ENCODE measurements around the gene DNAAF3.

Gene DNAAF3

DNA sequence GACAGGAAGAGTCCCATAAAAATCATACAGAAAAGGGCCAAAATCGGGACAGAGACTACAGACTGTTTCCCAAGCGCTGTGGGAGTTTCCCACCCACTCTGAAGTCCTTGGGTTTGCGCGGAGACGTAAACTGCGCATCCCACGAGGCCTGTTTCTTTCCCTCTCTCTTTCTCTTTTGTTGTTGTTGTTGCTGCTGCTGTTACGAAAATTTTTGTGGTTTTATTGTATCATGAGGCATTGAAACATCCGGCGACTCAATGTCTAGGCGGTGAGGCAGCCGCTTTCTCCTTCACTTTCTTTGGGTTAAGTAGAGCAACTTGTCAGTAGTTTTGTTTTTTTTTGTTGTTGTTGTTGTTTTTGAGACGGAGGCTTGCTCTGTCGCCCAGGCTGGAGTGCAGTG is 47.4 kb downstream of the DNAAF3 start:
- TF ChIP-seq CTCF (conservative IDR thresholded peaks at IDR 0.05; ENCODE audit: low read depth, low read length): no peak
- no peak for DNase-seq (ENCODE audit: low read depth)

DNA sequence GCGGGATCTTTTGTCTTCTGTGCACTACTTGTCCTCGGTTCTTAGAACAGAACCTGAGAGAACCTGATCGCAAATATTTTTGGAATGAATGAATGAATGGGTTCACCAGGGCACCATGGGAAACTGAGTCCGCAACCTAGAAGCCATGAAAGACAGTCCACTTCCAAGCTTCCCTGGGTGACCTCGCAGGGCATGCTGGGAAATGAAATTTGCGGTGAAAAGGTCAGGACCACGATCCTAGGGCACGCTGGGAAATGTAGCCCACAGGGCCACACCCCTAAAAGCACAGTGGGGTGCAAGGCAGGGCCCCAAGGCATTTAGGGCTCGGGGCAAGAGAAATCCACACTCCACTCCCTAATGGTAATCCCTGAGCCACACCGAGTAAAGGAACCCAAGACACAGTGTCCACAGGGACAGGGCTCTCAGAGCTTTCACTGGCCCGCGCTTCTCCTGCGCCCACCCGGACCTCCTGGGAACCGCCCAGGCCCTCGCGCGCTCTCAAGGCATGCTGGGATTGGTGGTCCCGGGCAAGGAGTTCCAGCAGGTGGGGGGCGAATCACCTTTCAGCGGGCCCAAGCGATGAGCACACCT is 47.9 kb downstream of the DNAAF3 start:
- DNase-seq (ENCODE audit: low read depth): peak; percentile 71
- H3K4me3 ChIP-seq (ENCODE audit: low read depth, low read length): peak overlapping the region; percentile 75
- TF ChIP-seq CTCF (conservative IDR thresholded peaks at IDR 0.05; ENCODE audit: low read depth, low read length): no peak

More for the DNA sequence above, 47.4 kb downstream of the DNAAF3 start:
- no peak overlapping the region for H3K4me3 ChIP-seq (ENCODE audit: low read depth, low read length)

DNA sequence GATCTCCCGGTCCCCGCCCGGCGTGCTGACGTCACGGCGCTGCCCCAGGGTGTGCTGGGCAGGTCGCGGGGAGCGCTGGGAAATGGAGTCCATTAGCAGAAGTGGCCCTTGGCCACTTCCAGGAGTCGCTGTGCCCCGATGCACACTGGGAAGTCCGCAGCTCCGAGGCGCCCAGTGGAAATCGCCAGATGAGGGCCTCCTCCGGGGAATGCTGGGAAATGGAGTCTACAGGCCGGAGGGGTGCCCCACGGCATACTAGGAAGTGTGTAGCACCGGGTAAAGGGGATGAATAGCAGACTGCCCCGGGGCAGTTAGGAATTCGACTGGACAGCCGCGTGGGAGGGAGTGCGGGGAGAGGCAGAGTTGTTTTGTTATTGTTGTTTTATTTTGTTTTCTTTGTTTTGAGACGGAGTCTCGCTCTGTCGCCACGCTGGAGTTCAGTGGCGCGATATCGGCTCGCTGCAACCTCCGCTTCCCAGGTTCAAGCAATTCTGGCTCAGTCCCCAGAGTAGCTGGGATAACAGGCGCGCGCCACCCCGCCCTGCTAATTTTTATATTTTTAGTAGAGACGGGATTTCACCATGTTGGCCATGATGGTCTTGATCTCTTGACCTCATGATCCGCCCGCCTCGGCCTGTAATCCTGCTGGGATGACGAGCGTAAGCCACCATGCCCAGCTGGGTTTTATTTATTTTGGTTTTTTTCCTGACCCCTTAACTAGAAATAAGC is 48.6 kb downstream of the DNAAF3 start:
- no peak for TF ChIP-seq CTCF (conservative IDR thresholded peaks at IDR 0.05; ENCODE audit: low read depth, low read length)
- H3K4me3 ChIP-seq (ENCODE audit: low read depth, low read length): peak overlapping the region; percentile 90
- DNase-seq (ENCODE audit: low read depth): peak; percentile 99

DNA sequence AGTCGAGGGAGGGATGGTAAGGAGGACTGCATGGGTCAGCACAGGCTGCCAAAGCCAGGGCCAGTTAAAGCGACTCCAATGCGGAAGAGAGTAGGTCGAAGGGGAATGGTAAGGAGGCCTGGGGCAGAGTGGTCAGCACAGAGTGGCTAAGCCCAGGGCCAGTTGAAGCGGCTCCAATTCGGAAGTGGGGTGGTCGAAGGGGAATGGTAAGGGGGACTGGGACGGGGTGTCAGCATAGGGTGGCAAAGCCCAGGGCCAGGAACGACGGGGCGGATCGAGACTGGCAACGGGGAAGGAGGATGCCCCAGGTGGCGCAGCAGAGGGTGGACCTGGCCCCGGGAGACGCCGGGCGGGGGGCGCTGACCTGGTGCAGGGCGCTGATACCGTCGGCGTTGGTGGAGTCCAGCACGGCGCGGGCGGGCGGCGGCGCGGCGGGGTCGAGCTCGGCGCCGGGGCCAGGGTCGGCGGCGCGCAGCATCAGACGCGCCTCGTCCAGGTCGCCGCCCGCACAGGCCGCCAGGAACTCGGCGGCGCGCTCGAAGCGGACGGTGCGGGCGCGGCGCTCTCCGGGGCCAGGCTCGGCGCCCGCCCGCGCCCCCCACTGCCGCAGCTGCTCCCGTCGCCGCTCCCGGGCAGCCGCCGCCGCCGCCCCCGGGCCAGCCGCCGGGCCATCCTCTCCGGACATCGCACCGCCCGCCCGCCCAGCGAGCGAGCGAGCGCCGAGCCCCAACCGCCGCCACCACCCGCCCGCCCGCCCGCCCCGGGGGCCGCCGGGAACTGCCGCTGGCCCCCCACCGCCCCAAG is 49.4 kb downstream of the DNAAF3 start, which contains the start of gene PPP1R12C:
TSS of gene PPP1R12C (minus strand) at position 779 of the 804 bp plus-strand sequence. CDS start at position 685, 94 bp downstream.
- TF ChIP-seq CTCF (conservative IDR thresholded peaks at IDR 0.05; ENCODE audit: low read depth, low read length): no peak
- H3K4me3 ChIP-seq (ENCODE audit: low read depth, low read length): peak within 1 kb of the TSS; percentile 90

DNA sequence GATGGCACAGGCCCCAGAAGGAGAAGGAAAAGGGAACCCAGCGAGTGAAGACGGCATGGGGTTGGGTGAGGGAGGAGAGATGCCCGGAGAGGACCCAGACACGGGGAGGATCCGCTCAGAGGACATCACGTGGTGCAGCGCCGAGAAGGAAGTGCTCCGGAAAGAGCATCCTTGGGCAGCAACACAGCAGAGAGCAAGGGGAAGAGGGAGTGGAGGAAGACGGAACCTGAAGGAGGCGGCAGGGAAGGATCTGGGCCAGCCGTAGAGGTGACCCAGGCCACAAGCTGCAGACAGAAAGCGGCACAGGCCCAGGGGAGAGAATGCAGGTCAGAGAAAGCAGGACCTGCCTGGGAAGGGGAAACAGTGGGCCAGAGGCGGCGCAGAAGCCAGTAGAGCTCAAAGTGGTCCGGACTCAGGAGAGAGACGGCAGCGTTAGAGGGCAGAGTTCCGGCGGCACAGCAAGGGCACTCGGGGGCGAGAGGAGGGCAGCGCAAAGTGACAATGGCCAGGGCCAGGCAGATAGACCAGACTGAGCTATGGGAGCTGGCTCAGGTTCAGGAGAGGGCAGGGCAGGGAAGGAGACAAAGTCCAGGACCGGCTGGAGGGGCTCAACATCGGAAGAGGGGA is 50.1 kb downstream of the DNAAF3 start:
- H3K4me3 ChIP-seq (ENCODE audit: low read depth, low read length): peak overlapping the region; percentile 90
- no peak for TF ChIP-seq CTCF (conservative IDR thresholded peaks at IDR 0.05; ENCODE audit: low read depth, low read length)
- peak; percentile 74 for DNase-seq (ENCODE audit: low read depth)

More for the DNA sequence above, 49.4 kb downstream of the DNAAF3 start, which contains the start of gene PPP1R12C:
- no peak for DNase-seq (ENCODE audit: low read depth)

DNA sequence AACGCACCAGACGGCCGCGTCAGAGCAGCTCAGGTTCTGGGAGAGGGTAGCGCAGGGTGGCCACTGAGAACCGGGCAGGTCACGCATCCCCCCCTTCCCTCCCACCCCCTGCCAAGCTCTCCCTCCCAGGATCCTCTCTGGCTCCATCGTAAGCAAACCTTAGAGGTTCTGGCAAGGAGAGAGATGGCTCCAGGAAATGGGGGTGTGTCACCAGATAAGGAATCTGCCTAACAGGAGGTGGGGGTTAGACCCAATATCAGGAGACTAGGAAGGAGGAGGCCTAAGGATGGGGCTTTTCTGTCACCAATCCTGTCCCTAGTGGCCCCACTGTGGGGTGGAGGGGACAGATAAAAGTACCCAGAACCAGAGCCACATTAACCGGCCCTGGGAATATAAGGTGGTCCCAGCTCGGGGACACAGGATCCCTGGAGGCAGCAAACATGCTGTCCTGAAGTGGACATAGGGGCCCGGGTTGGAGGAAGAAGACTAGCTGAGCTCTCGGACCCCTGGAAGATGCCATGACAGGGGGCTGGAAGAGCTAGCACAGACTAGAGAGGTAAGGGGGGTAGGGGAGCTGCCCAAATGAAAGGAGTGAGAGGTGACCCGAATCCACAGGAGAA is 50.9 kb downstream of the DNAAF3 start:
- TF ChIP-seq CTCF (conservative IDR thresholded peaks at IDR 0.05; ENCODE audit: low read depth, low read length): no peak
- DNase-seq (ENCODE audit: low read depth): peak; percentile 54
- peak overlapping the region; percentile 90 for H3K4me3 ChIP-seq (ENCODE audit: low read depth, low read length)

Data from choroid plexus epithelial cell (primary cell).